H1 (cell line): Measurements from ENCODE around the gene ACP6. TPM values are rescaled to one million over a fixed set of nuclear protein-coding genes. Genes with fewer than 3 reads are reported as not detected.
A peak's percentile ranks its signal among the peaks of the same experiment; 100 is the strongest.

Experiments
- CTCF ChIA-PET: fragments of 300-600 bp; sonication (Branson Sonifier 250); formaldehyde crosslinking; loops from one replicate; lab custom pipeline; 2021; ENCODE audit not compliant: partially characterized antibody; lab: Charles Lee
- POLR2A ChIA-PET: fragments of 300-600 bp; sonication (Branson Sonifier 250); formaldehyde crosslinking; loops from one replicate; lab custom pipeline; 2021; ENCODE audit warnings: inconsistent platforms; ENCODE audit not compliant: partially characterized antibody; lab: Charles Lee
- DNase-seq, 2 experiments: peaks; one replicate each; pipeline versions ENCODE4 v3.0.0 to v3.0.0-alpha.2; 2010 to 2022; ENCODE audit warnings: low spot score in 2 of 2, low read depth in 1 of 2, mixed read lengths in 1 of 2
- FAIRE-seq: peaks from 2 replicates; lab custom pipeline; 2011; peaks lifted over from hg19 to GRCh38; lab: Jason Lieb, UNC
- H2AFZ ChIP-seq: 2 replicates; pipeline ENCODE4 v1.8.1; 2012; ENCODE audit warnings: low read length, inconsistent platforms
- H2AK5ac ChIP-seq: 2 replicates; pipeline ENCODE4 v1.6.1; 2013; ENCODE audit warnings: low read depth, low read length
- H2BK120ac ChIP-seq: replicated peaks from 2 replicates; pipeline ENCODE3; 2013; ENCODE audit warnings: low read depth, low read length, inconsistent platforms
- H2BK12ac ChIP-seq: 2 replicates; pipeline ENCODE4 v1.6.1; 2013; ENCODE audit warnings: low read depth, low read length
- H2BK15ac ChIP-seq: 2 replicates; pipeline ENCODE4 v1.6.1; 2013; ENCODE audit warnings: low read length
- H2BK20ac ChIP-seq: 2 replicates; pipeline ENCODE4 v1.6.1; 2013; ENCODE audit warnings: low read length
- H2BK5ac ChIP-seq: 2 replicates; pipeline ENCODE4 v1.6.1; 2013; ENCODE audit warnings: low read depth, low read length
- H3K14ac ChIP-seq: 2 replicates; pipeline ENCODE4 v1.6.1; 2013; ENCODE audit warnings: inconsistent platforms; ENCODE audit not compliant: insufficient read length
- H3K18ac ChIP-seq: 2 replicates; pipeline ENCODE4 v1.6.1; 2013; ENCODE audit warnings: low read length; ENCODE audit errors: extremely low read depth
- H3K23ac ChIP-seq: 2 replicates; pipeline ENCODE4 v1.6.1; 2013; ENCODE audit warnings: inconsistent platforms; ENCODE audit not compliant: insufficient read length
- H3K23me2 ChIP-seq: 2 replicates; pipeline ENCODE4 v1.6.1; 2013; ENCODE audit warnings: low read depth, low read length
- H3K27ac ChIP-seq: 2 replicates; pipeline ENCODE4 v1.6.1; 2011; ENCODE audit warnings: low read depth, low read length, inconsistent platforms
- H3K27me3 ChIP-seq, 4 experiments: replicated peaks in 1 of 4; 1 replicate in 1 of 4; 2 replicates in 3 of 4; pipeline versions ENCODE4 v1.6.1 to v1.8.1; 2011 to 2013; ENCODE audit warnings: low read length in 3 of 4, mild to moderate bottlenecking in 3 of 4, inconsistent platforms in 2 of 4, mixed read lengths in 2 of 4, moderate library complexity in 1 of 4; ENCODE audit not compliant: control insufficient read depth in 3 of 4, insufficient read depth in 3 of 4; ENCODE audit errors: extremely low read depth in 1 of 4
- H3K36me3 ChIP-seq, 4 experiments: 2 replicates each; pipeline versions ENCODE4 v1.6.1 to v1.8.1; 2011 to 2013; ENCODE audit warnings: mild to moderate bottlenecking in 4 of 4, low read length in 3 of 4, moderate library complexity in 2 of 4, control low read depth in 1 of 4, inconsistent platforms in 1 of 4; ENCODE audit not compliant: insufficient read depth in 4 of 4, control insufficient read depth in 2 of 4
- H3K4ac ChIP-seq: replicated peaks from 2 replicates; pipeline ENCODE3; 2013; ENCODE audit warnings: low read length, low read depth, mixed read lengths, inconsistent platforms; ENCODE audit not compliant: insufficient read length
- H3K4me1 ChIP-seq, 4 experiments: replicated peaks in 1 of 4; 1 replicate in 1 of 4; 2 replicates in 3 of 4; pipeline versions ENCODE4 v1.6.1 to v1.8.1; 2011 to 2013; ENCODE audit warnings: low read length in 3 of 4, inconsistent platforms in 2 of 4, mixed read lengths in 1 of 4; ENCODE audit not compliant: insufficient read depth in 4 of 4, control insufficient read depth in 3 of 4
- H3K4me2 ChIP-seq, 2 experiments: 2 replicates each; pipeline versions ENCODE4 v1.6.1 to v1.8.1; 2011 to 2013; ENCODE audit warnings: low read depth in 2 of 2, low read length in 2 of 2, control low read depth in 1 of 2, inconsistent platforms in 1 of 2, mild to moderate bottlenecking in 1 of 2; ENCODE audit not compliant: insufficient read depth in 1 of 2
- H3K4me3 ChIP-seq, 4 experiments: fragments of 200-600, 300-600 bp in 1 of 4; sonication (generic), shearing (Covaris generic), sonication (Bioruptor Twin) in 1 of 4; 2 replicates each; pipeline versions ENCODE4 v1.5.1 to v1.8.1; 2011 to 2016; ENCODE audit warnings: low read length in 4 of 4, low read depth in 3 of 4, control low read depth in 2 of 4, inconsistent platforms in 2 of 4, mild to moderate bottlenecking in 2 of 4, mixed read lengths in 1 of 4, moderate library complexity in 1 of 4; ENCODE audit not compliant: insufficient read depth in 2 of 4; ENCODE audit errors: extremely low read depth in 1 of 4
- H3K56ac ChIP-seq: replicated peaks from 2 replicates; pipeline ENCODE3; 2013; ENCODE audit warnings: low read depth, mild to moderate bottlenecking, mixed read lengths, low read length, inconsistent platforms; ENCODE audit not compliant: insufficient read length
- H3K79me1 ChIP-seq: 2 replicates; pipeline ENCODE4 v1.6.1; 2013; ENCODE audit warnings: low read depth, low read length, control low read depth
- H3K79me2 ChIP-seq, 2 experiments: 2 replicates each; pipeline versions ENCODE4 v1.6.1 to v1.8.1; 2012 to 2013; ENCODE audit warnings: low read length in 2 of 2, mild to moderate bottlenecking in 2 of 2, inconsistent platforms in 1 of 2; ENCODE audit not compliant: insufficient read depth in 2 of 2, control insufficient read depth in 1 of 2
- H3K9ac ChIP-seq, 4 experiments: replicated peaks in 1 of 4; 1 replicate in 1 of 4; 2 replicates in 3 of 4; pipeline versions ENCODE4 v1.6.1 to v1.8.1; 2011 to 2013; ENCODE audit warnings: low read depth in 3 of 4, low read length in 3 of 4, control low read depth in 2 of 4, mild to moderate bottlenecking in 2 of 4, moderate library complexity in 2 of 4, inconsistent platforms in 1 of 4; ENCODE audit errors: extremely low read depth in 1 of 4
- H3K9me3 ChIP-seq, 2 experiments: 2 replicates each; pipeline versions ENCODE4 v1.6.1 to v1.8.1; 2012 to 2013; ENCODE audit warnings: mild to moderate bottlenecking in 2 of 2, moderate library complexity in 2 of 2, control low read depth in 1 of 2, inconsistent platforms in 1 of 2, low read depth in 1 of 2, low read length in 1 of 2, mixed read lengths in 1 of 2; ENCODE audit not compliant: insufficient read depth in 2 of 2
- H4K20me1 ChIP-seq, 2 experiments: replicated peaks in 1 of 2; 2 replicates each; pipeline versions ENCODE3 to v1.8.1; 2011 to 2013; ENCODE audit warnings: inconsistent platforms in 2 of 2, low read length in 2 of 2, mild to moderate bottlenecking in 1 of 2; ENCODE audit not compliant: insufficient read depth in 2 of 2, control insufficient read depth in 1 of 2
- H4K5ac ChIP-seq: 2 replicates; pipeline ENCODE4 v1.6.1; 2013; ENCODE audit warnings: low read length, low read depth, mixed read lengths, inconsistent platforms; ENCODE audit not compliant: insufficient read length
- H4K8ac ChIP-seq: 2 replicates; pipeline ENCODE4 v1.8.0; 2013; ENCODE audit warnings: mild to moderate bottlenecking, moderate library complexity, low read length, inconsistent platforms; ENCODE audit not compliant: insufficient read depth; ENCODE audit errors: extremely low read depth
- H4K91ac ChIP-seq: replicated peaks from 2 replicates; pipeline ENCODE3; 2013; ENCODE audit warnings: low read length, mixed read lengths, inconsistent platforms; ENCODE audit not compliant: insufficient read length
- WGBS, 2 experiments: shearing (Covaris generic) in 1 of 2; methylation state at CpG; one replicate each; pipeline versions ENCODE4 v1.1.6 to v1.1.7; 2013 to 2015; ENCODE audit warnings: low lambda C conversion rate in 2 of 2, mixed read lengths in 2 of 2, inconsistent platforms in 1 of 2, low coverage in 1 of 2, missing lambda C conversion rate in 1 of 2; ENCODE audit not compliant: insufficient replicate concordance in 2 of 2, insufficient coverage in 1 of 2, insufficient read length in 1 of 2; ENCODE audit errors: extremely low coverage in 1 of 2, missing lambda C conversion rate in 1 of 2; 5-methylcytosine and 5-hydroxymethylcytosine counted together
- polyA plus RNA-seq, 7 experiments: library from polyadenylated mRNA; depleted of rRNA in 3 of 7; stranded (reverse) in 5 of 7; unstranded in 2 of 7; fragments of >200 nt in 5 of 7; fragments of 200-250 nt in 2 of 7; gene quantifications; 1 replicate in 5 of 7; 2 replicates in 1 of 7; 4 replicates in 1 of 7; pipeline versions ENCODE4 v1.2.1 to v1.2.3, GENCODE V29; 2011 to 2013; ENCODE audit warnings: missing spikeins in 2 of 7, mixed read lengths in 2 of 7
- total RNA-seq: library from RNA; stranded (reverse); fragmentation: NEBNext Ultra II Directional; extraction: Animal tissue kit (Norgen Biotek cat#: 25700); gene quantifications from 2 replicates; pipeline ENCODE4 v1.2.1, GENCODE V29; 2021

The ACP6 gene
- total and polyA plus RNA-seq, 2 of the 8 experiments (the other 6 are each of a cell fraction or from before 2014, with no cell fraction given), result 11.4 to 17.7 TPM

GRCh38 chr1:147600119-147601111 is 69.9 kb downstream of the ACP6 start:
- Histone ChIP-seq H3K23me2 (peaks cover 14% of the 10 kb centered on the region), H3K79me1 (no peaks in the 10 kb centered on the region), H3K27me3 (peaks cover 0 to 5% (median 3%) of the 10 kb centered on the region in 4 experiments; a peak in 3 of 7 replicates), H3K36me3 (peaks cover 0 to 5% (median 2%) of the 10 kb centered on the region in 4 experiments; a peak in 3 of 8 replicates), H3K27ac (peak overlapping the region; percentile 17; the same call in 1 of the 2 replicates), H3K14ac (no peak overlapping the region), H3K4me3 (peak overlapping the region; percentile 69 to 94 (median 81)), H3K79me2 (peaks cover 4 to 45% of the 10 kb centered on the region in 2 experiments), H2AFZ (no peak overlapping the region), H3K4me1 (peaks cover 2 to 16% (median 4%) of the 10 kb centered on the region in 4 experiments; a peak in 6 of 7 replicates), H2BK15ac (no peak overlapping the region), H2BK20ac (no peak overlapping the region), H2BK12ac (no peak overlapping the region), H2BK5ac (no peak overlapping the region; the same call in 1 of the 2 replicates), H3K56ac (peak overlapping the region; percentile 3), H3K23ac (no peak overlapping the region), H3K18ac (peak overlapping the region; percentile 52; the same call in 1 of the 2 replicates), H4K91ac (no peak overlapping the region), H3K9me3 (no peaks in the 10 kb centered on the region), H3K9ac (peak overlapping the region; percentile 31 to 76 (median 58); a peak in 6 of 7 replicates), H4K5ac (peak overlapping the region; percentile 68), H4K20me1 (peaks cover 4 to 5% of the 10 kb centered on the region in 2 experiments), H4K8ac (peak overlapping the region; percentile 53; the same call in 1 of the 2 replicates), H3K4me2 (peak overlapping the region; percentile 83 to 96), H2BK120ac (no peak overlapping the region), H3K4ac (no peak overlapping the region), H2AK5ac (no peak overlapping the region; the same call in 1 of the 2 replicates)
- FAIRE-seq, result no peak
- ChIA-PET CTCF (interaction anchor here (0.6 to 2.6 kb wide), 8 partner anchors 12 to 104 kb away, joined by 3 to 9 read pairs (median 4); no protein-coding TSS in a partner anchor), POLR2A (interaction anchor here (0.6 to 5.1 kb wide), 22 partner anchors 10 to 250 kb away, joined by 3 to 70 read pairs (median 5); partner anchors contain the start of gene BCL9)
- no peak for DNase-seq
- WGBS, 2 experiments, result 0% methylated on average over 1 of the region's 42 CpGs; no CpG with 5 or more reads in 1 of the 2 experiments
